COR-L47 (cell line): ENCODE data around the gene PRKN.
"Not testable (repeated sequence)": the region's sequence is repeated elsewhere in the genome, so short reads cannot be mapped to it uniquely, and the experiment has no call there.

Experiments
- DNase-seq: peaks from one replicate; lab custom pipeline; 2025; lab: John Stamatoyannopoulos, UW

PRKN gene

DNA sequence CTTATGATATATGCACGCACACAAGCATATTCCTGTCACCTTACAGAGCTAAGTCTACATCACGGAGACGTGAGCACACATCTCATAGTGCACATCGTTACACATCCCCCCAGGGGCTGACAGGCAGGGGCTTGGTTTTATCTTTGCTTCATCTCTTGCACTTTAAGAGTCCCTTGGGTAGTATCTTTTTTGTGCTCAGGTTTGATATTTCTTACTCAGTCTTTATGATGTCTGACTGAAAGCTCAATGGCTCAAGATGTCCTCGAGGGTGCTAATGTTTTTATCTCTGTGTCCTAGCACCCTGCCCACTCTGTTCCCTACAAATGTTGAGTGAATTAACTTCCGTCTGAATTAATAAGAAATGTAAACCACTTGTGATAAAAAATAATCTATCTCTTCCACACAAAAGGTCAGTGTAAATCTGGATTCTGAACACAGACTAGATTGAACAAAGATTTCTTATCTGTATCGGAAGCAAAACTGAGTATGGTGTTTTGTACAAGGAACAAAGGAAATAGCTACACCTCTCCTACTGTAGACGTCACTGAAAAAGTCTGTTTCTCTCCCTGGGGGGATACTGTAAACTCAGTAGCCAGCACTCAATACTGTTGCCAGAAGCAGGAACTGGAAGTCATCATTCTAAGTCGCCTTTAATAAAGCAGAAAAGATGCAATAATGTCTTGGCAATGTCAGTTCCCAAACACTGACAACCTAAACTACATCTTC, 195.1 kb downstream of the PRKN start:
- no peak for DNase-seq

DNA sequence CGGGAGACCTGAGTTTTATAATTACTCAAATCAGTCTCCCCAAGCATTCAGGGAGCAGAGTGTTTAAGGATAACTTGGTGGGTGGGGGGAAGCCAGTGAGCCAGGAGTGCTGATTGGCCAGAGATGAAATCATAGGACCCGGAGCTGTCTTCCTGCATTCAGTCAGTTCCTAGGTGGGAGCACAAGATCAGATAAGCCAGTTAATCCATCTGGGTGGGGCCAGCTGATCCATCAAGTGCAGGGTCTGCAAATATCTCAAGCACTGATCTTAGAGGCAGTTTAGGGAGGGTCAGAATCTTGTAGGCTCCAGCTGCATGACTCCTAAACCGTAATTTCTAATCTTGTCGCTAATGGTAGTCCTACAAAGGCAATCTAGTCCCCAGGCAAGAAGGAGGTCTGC, 196.2 kb downstream of the PRKN start:
- not testable (repeated sequence) for DNase-seq

DNA sequence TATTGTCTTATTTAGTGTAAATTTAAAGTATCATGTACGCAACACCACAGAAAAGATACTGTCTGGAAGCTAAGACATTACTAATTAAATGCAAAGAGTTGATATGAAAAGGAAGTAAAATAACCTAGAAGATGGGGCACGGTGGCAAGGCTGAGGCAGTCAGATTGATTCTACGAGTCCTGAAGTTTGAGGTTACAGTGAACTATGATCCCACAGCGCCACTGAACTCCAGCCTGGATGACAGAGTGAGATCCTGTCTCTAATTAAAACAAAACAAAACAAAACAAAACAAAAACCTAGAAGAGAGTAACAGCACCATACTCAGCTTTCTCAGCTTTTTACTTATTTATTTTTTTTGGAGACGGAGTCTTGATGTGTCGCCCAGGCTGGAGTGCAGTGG, 199.0 kb downstream of the PRKN start:
- no peak for DNase-seq

DNA sequence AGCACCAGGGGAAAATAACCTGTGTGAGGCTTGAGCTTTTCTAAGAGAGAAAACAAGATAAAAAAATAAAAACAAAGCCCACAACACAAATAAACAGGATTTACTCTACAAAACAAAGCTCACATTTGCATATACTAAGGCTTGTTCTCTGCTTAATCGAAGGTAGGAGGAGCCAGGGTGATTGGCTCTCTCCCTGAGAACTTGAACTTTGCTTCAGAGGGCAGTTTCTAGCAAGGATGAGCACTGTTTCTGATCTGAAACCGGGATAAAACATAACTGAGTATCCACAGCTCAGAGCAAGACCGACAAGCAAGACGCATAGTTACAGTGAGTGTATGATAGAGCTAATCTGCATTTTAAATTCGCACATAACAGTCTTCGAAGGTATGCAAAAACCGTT, 200.6 kb downstream of the PRKN start:
- DNase-seq: no peak

DNA sequence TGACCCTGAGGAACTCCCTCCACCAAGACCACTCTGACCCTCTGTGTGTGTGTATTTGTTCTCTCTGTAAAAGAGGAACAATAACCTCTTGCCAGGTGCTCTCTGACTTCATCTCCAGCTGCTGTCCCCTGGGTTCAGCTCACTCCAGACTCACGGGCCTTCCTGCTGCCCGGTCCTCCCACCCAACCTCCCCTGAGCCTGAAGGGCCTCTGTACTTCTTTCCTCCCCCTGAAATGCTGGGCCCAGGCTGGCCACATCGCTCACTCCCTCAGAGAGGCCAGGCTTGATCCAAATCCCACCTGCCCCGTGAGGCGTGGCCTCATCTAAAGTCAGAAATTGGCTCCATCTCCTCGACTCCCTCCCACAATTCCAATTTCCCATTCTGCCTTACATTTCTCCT, 202.4 kb downstream of the PRKN start:
- DNase-seq: no peak

DNA sequence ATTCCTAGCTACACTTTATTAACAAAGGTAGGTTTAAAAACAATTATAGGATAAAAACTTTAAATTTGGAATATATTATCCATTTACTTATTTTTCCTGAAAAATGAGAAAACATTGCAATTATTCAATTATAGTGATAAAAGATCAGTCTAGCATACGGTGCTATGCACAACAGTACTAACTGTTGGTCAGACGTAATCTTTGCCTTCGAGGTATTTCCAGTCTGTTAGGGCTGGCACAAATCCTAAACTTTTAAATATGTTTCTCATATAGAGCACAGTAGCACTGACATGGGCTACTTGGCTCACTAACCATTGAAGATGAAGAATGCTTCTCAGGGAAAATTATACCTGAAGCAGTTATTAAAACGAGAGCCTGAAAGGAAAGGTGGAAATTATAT, 214.8 kb downstream of the PRKN start:
- DNase-seq: no peak

DNA sequence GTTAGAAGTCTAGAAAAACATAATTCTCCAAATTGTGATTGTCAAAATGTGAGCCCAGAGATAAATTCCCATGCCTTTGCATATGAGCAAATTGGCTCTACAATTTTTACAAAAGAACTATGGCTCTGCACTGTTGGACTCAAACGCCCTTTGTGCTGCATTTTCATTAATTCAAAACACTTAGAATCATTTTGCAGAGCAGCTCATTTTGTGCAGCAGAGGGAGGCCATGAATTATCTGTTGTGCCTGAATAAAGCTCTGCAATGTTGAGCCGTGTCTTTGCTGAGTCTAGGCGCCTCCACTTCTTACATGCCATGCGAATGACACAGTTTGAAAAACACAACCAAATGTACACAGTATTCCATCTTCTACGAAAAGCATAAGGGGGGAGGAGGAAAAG, 230.2 kb downstream of the PRKN start:
- no peak for DNase-seq

DNA sequence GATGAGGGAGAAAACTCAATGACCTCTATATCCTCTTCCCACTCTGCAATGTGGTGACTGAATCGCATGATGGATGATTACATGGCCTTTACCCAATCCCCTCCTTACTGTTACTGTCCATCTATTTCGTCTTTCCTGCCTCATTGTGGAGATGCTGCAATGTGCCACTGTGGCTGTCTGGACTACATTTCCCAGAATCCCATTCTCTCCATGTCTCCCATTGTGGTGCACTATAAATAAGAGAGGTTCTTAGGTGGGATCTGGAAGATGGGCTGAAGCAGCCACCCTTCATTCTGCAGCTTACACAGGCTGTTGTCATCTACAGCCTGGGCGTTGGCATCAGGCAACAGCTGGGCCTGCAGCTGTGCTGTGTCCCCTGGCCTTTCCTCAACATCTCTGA, 233.6 kb downstream of the PRKN start:
- DNase-seq: no peak

DNA sequence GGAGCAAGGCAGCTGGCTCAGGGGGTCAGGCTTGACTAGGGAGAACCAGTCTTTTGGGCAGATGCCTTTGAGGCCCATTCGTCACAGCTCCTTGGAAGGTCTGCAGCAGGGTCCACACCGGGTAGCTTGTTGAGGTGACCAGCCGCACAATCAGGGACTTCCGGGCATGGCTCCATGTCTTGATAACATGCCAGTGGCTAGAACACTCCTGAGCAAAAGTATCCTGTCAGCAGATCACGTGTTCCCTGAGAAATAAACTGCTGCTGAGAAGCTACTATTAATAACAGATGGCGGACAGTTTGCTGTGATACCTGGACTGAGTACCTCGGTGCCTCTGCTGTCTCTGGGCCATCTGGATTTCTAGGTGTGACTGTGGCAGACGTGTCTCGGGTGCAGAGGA, 235.9 kb downstream of the PRKN start:
- DNase-seq: no peak

DNA sequence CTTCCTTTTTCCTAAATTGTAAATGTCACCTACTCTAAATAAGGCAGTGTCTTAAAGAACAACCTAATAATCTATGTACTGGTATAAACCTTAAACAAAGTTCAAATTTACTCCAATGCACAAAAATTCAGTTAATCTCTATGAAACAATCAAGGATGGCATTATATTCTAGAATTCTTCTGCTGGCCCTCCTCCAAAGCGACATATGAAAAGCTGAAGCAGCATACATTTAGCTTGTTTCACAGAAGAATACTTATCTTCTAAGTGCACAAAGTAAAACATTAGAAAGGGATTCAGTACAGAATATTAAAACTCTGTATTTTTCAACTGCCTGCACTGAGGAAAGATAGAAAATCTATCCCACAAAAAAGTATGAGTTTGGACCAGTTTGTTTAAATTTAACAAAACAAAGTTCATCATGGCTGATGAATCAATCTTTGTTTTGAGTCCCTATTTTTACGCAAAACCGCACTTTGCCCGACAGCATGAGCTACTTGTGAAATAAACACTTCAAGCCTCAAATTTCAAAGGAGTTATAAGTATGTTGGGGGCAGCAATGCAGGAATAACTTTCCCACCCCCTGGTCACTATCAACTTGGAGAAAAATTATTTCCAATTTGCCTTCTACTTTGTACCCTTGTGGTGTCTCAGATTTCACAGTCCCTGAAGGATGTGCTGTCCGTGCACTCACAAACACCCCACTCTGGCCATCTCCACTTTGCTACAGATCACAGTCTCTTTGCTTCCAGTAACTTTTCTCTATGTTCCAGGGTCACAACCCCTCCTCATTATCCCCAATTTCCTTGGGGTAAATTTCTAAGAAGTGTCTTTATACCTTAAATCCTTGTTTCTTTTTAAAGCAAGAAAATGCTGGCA, 238.2 kb downstream of the PRKN start:
- no peak for DNase-seq

DNA sequence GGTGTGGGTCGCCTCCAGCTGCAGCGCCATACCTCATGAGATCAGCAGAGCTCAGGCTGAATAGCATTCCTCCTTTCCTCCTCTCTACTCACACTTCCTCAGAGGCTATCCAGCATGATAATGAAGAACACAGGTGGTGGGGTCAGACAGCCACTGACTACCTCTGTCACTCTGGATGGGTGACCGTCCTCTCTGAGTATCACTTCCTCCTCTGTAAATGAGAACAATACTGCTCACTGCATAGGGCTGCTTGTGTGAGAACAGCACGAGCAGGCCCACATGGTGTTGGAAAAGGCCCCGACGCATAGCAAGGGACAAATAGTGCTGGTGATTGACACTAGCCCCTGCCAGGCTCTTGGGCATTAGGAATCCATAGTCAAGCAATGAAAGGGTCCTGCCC, 239.1 kb downstream of the PRKN start:
- no peak for DNase-seq

DNA sequence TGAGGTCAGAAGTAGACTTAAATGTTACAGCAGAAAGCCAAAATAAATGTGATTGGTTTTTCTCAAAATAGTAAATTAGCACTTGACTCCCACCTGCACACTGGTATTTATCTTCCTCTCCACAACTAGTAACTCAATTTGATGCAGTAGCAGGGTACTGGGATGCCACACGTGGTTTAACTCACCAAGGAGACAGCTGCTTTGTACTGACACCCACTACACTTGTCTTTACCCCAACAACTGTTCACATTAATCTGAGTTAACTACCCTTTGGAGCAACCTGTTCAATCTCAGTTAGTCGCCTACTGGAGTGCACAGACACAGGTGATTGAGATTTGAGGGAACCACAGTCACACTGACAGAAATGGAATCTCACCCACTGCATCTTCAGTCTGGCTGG, 242.1 kb downstream of the PRKN start:
- DNase-seq: no peak

DNA sequence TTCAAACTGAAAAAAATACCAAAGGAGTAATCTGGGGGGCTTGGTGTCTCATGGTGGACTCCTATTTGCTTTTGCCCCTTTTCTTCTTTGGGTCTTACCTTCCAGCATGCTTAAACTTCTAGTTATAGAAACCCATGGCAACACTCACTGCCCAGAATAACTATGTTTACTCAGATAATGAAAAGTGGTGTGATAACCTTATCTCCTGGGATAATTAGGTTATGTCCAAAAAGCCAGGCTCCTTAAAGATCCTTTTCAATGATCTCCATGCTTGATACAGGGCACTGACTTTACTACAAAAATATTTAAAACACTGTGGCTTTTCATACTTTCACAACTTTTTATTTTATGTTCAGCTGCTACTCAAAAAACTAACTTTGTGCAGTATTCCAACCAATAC, 245.6 kb downstream of the PRKN start:
- no peak for DNase-seq

DNA sequence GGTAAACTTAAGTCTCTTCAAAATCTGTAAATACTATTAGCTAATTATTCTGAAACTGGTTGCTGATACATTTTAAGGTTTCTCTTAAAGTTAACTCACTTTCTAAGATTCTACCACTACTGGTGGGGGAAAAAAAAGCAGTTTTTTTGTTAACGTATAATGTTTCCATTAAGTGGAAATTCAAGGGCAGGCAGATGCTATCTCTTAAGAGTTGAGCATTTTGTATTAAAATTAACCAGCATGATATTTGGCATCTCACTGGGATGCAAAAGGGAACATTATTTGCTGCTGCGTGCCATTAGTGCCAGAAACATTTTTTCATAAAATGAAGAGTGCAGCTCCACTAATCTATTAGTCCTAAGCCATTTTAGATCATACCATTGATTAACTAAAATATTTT, 246.2 kb downstream of the PRKN start:
- DNase-seq: no peak

DNA sequence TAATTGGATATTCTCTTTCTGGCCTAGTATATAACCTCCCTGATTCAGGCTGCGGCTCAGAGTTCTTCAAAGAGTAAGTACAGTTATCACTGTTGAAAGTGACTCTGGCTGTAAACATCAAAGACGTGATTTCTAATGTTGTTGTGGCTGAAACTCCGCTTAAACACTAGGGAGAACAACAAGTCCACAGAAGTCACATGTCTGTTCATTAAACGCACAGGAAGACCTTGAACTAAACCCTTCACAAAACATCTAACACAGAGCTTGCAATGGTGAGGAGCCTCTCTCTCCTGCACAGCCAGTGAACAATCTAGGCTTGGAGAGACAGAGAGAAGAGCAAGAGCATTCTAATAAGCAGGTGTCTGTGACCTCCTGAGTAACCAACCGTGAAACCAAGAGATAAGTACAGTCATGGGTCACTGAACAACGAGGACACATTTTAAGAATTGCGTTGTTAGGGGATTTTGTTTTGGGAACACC, 249.3 kb downstream of the PRKN start:
- DNase-seq: no peak

DNA sequence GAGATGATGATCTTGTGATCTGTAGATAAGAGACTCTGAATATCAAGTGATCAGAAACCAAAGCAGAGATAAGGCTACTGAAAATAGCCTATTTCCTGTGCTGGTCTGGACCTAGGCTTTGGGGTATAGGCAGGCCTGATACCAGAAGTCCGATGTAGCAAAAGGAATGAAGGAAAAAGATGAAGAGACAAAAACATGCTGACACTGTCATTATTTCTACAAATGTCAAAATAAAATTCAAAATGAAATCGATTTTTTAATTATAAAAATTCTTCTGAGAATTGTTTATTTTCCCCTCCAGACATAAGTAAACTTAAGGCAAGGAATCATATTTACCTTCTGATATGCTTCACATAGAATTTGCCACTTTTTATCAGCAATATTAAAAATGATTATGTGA, 252.8 kb downstream of the PRKN start:
- DNase-seq: no peak

DNA sequence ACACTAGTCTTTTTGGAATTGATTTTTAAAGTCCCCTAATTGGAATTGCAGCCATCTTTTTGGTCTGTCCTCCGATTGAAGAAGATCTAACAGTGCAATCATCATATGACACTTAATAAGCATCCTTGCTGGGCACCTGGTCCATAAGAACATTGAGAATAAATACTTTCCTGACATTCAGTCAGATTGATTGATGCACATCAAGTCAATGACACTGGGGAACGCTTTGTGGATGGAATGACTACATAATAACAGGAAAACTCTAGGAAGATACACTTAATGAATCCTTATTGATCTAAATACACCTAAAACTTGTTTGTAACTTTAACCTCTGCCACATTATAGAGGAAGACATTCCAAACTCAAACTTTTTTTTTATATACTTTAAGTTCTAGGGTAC, 255.7 kb downstream of the PRKN start:
- no peak for DNase-seq

DNA sequence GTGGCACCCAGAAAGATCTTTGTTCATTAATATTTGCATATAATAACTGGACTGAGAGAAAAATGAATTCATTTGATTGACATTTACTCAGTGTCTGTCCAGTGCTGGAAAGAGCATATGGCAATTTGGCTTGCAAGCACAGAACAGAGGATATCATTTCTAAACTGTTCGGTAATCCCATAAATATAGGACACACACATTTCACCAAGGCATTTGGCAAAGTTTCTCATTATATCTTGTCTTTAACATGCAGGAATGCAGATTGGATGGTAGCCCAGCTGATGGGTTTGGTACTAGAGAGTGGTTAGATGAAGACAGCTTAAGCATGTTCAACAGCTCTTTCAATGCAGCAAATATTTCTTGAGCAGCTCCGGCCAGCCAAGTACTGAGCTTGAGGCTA, 259.2 kb downstream of the PRKN start:
- no peak for DNase-seq

DNA sequence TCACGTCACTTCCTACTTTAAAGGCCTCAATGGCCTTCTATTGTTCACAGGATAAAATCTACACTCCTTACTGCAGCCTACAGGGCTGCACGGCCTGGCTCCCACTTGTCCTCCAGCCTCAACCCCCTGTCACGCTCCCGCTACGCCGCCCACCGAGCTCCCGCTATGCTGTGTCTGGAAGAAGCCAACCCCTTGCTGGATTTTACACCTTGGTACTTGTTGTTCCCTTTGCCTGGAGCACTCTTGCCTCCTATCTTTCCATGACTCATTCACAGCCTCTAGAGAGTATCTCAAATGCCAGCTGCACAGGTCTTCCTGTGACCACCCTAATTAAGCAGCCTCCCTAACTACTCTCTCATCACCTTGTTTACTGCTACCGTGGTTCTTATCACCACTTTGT, 259.9 kb downstream of the PRKN start:
- no peak for DNase-seq

DNA sequence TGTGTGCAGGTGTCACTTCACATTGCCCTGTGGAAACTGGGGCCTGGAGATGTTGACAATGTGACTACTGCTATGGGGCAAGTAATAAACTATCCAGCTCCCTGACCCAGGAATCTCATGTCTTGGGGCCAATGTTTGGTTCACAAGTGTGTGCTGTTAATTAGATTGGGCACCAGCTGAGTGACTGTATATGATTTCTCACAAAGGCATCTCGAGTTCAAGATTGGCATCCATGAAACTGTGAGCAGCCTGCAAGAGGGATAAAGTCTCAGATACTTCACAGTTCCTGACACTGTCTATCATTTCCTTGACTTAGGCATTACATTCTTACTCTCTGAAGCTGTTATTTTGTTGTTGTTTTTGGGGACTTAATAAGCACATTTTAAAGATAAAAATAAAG, 264.0 kb downstream of the PRKN start:
- no peak for DNase-seq

DNA sequence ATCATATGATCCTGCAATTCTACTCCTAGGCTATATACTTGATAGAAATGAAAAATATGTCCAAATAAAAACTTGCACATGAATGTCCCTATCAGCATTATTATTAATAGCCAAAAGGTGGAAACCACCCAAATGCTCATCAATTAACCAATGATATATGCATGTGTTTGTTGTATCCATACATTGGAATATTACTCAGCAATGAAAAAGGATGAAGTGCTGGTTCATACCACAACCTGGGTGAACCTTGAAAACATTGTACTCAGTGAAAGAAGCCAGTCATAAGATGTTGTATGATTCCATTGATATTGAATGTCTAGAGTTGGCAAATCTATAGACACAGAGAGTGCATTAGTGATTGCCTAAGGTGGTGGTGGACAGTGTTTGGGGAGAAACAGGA, 267.6 kb downstream of the PRKN start:
- DNase-seq: no peak

DNA sequence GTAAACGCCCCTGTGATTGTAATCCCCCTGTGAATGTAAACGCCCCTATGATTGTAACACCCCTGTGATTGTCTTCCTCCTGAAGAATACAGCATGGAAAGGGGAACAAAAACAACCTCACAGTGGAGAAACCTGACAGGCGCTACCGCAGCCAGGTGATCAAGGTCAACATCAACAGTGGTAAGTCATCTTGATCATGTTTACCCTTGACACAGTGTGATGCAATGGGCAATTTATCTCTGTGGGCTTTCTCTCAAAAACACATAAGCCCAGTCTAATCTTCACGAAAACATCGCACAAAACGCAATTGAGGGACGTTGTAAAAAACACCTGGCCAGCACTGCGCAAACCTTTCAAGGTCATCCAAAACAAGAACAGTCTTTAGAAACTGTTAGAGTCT, 277.2 kb downstream of the PRKN start:
- no peak for DNase-seq

DNA sequence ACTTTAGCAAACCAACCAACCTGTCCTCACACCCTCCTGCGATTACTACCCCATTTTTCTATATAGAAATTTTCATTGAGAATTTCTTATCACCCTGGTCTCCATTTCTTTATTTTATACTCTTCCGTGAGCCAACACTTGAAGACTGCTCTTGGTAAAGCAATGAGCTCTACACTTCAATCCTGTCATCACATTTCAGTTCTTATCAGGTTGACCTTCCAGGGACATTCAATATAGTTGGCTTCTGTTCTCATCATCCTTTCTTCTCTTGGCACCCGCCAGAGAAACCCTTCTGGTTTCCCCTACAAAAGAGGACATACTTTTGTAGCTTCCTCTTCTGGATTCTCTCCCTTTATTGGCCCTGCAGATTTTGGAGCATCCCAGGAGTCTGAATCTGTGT, 279.3 kb downstream of the PRKN start:
- no peak for DNase-seq

DNA sequence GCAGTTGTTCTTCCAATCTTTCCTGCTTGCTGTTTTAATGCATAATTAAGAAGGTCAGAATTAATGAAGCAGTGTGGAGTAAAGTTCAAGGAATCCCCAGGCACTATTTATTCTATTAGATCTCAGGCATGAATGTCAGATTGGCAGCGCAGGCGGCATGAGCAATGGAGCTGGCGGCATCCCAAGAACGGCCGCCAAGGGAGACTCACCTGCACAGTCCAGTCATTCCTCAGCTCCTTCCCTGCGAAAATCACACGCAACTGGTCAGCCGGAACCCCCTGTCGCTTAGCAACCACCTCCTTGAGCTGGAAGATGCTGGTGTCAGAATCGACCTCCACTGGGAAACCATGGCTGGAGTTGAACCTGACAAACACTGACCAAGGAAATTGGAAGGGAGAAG, 284.5 kb downstream of the PRKN start:
- no peak for DNase-seq
